ENCODE results near the gene PPP2R2D. TPM values are rescaled to one million over a fixed set of nuclear protein-coding genes. Genes with fewer than 3 reads are reported as not detected.

Gene PPP2R2D
- total RNA-seq, 1 experiment from 2014 or later: 23.7 TPM

GRCh38 chr10:131975003-131975402 is 74.2 kb downstream of the PPP2R2D start:
- TF ChIP-seq CTCF (IDR thresholded peaks at IDR 0.05; ENCODE audit: unreplicated experiment): no peak
- Mint-ChIP-seq H3K36me3 (ENCODE audit: insufficient read depth, unreplicated experiment) (peaks cover 19% of the 10 kb centered on the region), H3K27ac (ENCODE audit: unreplicated experiment) (no peak overlapping the region), H3K9me3 (ENCODE audit: low read depth, unreplicated experiment) (no peaks in the 10 kb centered on the region), H3K4me1 (ENCODE audit: low read depth, unreplicated experiment) (no peaks in the 10 kb centered on the region), H3K4me3 (ENCODE audit: low read depth, unreplicated experiment) (no peak overlapping the region), H3K27me3 (ENCODE audit: unreplicated experiment) (no peaks in the 10 kb centered on the region)
- no peak for DNase-seq
- CTCF ChIA-PET: no interaction called here
- no TSS peak for BruUV-seq (replicated peaks)
- intact Hi-C loops (cut with micrococcal nuclease; ENCODE audit: unreplicated experiment): no loop called here

- TF ChIP-seq CTCF (IDR thresholded peaks at IDR 0.05; ENCODE audit: unreplicated experiment): no peak
- intact Hi-C loops (cut with micrococcal nuclease; ENCODE audit: unreplicated experiment): no loop called here
- Mint-ChIP-seq H3K9me3 (ENCODE audit: low read depth, unreplicated experiment) (no peaks in the 10 kb centered on the region), H3K27me3 (ENCODE audit: unreplicated experiment) (no peaks in the 10 kb centered on the region), H3K4me3 (ENCODE audit: low read depth, unreplicated experiment) (no peak overlapping the region), H3K36me3 (ENCODE audit: insufficient read depth, unreplicated experiment) (peaks cover 12% of the 10 kb centered on the region), H3K27ac (ENCODE audit: unreplicated experiment) (no peak overlapping the region), H3K4me1 (ENCODE audit: low read depth, unreplicated experiment) (no peaks in the 10 kb centered on the region)
- BruUV-seq (replicated peaks): no TSS peak
- CTCF ChIA-PET: no interaction called here
- no peak for DNase-seq
These were observed 75.0 kb downstream of the PPP2R2D start for GRCh38 chr10:131975796-131976195.

- Mint-ChIP-seq H3K4me3 (ENCODE audit: low read depth, unreplicated experiment) (peak overlapping the region; percentile 19), H3K27ac (ENCODE audit: unreplicated experiment) (peak overlapping the region; percentile 33), H3K9me3 (ENCODE audit: low read depth, unreplicated experiment) (no peaks in the 10 kb centered on the region), H3K27me3 (ENCODE audit: unreplicated experiment) (no peaks in the 10 kb centered on the region), H3K36me3 (ENCODE audit: insufficient read depth, unreplicated experiment) (peaks cover 20% of the 10 kb centered on the region), H3K4me1 (ENCODE audit: low read depth, unreplicated experiment) (no peaks in the 10 kb centered on the region)
- no peak for DNase-seq
- intact Hi-C loops (cut with micrococcal nuclease; ENCODE audit: unreplicated experiment): no loop called here
- CTCF ChIA-PET: no interaction called here
- no peak for TF ChIP-seq CTCF (IDR thresholded peaks at IDR 0.05; ENCODE audit: unreplicated experiment)
- no TSS peak for BruUV-seq (replicated peaks)
These were observed 76.7 kb downstream of the PPP2R2D start for GRCh38 chr10:131977323-131978096.

GRCh38 chr10:131978366-131978765 is 77.6 kb downstream of the PPP2R2D start:
- intact Hi-C loops (cut with micrococcal nuclease; ENCODE audit: unreplicated experiment): no loop called here
- no peak for TF ChIP-seq CTCF (IDR thresholded peaks at IDR 0.05; ENCODE audit: unreplicated experiment)
- no peaks in the 10 kb centered on the region for H3K9me3 Mint-ChIP-seq (ENCODE audit: low read depth, unreplicated experiment)
- H3K4me1 Mint-ChIP-seq (ENCODE audit: low read depth, unreplicated experiment): no peaks in the 10 kb centered on the region
- DNase-seq: no peak
- peaks cover 12% of the 10 kb centered on the region for H3K36me3 Mint-ChIP-seq (ENCODE audit: insufficient read depth, unreplicated experiment)
- peak overlapping the region; percentile 33 for H3K27ac Mint-ChIP-seq (ENCODE audit: unreplicated experiment)
- BruUV-seq (replicated peaks): no TSS peak
- no peak overlapping the region for H3K4me3 Mint-ChIP-seq (ENCODE audit: low read depth, unreplicated experiment)
- CTCF ChIA-PET: no interaction called here
- no peaks in the 10 kb centered on the region for H3K27me3 Mint-ChIP-seq (ENCODE audit: unreplicated experiment)
